ENCODE data around the gene SCN5A.

SCN5A gene

GRCh38 chr3:38588371-38588971 lies 61.0 kb downstream of the SCN5A start:
- DNase-seq (ENCODE audit: low spot score), result no peak
- CTCF ChIA-PET, result no interaction called here
- no peak for TF ChIP-seq CTCF (conservative IDR thresholded peaks at IDR 0.05; ENCODE audit: low read depth)
- no peak overlapping the region for H3K27ac ChIP-seq
- POLR2A ChIA-PET (ENCODE audit: low non-redundant PET), result no interaction called here

- H3K27ac ChIP-seq, result no peak overlapping the region
- no peak for DNase-seq (ENCODE audit: low spot score)
- CTCF ChIA-PET, result no interaction called here
- POLR2A ChIA-PET (ENCODE audit: low non-redundant PET), result no interaction called here
- no peak for TF ChIP-seq CTCF (conservative IDR thresholded peaks at IDR 0.05; ENCODE audit: low read depth)
Measured at GRCh38 chr3:38587548-38588131, 61.8 kb downstream of the SCN5A start.

GRCh38 chr3:38586546-38587520 lies 62.7 kb downstream of the SCN5A start:
- H3K27ac ChIP-seq, result no peak overlapping the region
- POLR2A ChIA-PET (ENCODE audit: low non-redundant PET), result no interaction called here
- no peak for TF ChIP-seq CTCF (conservative IDR thresholded peaks at IDR 0.05; ENCODE audit: low read depth)
- CTCF ChIA-PET, result no interaction called here
- DNase-seq (ENCODE audit: low spot score), result no peak

GRCh38 chr3:38585791-38586420 lies 63.6 kb downstream of the SCN5A start:
- POLR2A ChIA-PET (ENCODE audit: low non-redundant PET), result no interaction called here
- no peak overlapping the region for H3K27ac ChIP-seq
- no peak for TF ChIP-seq CTCF (conservative IDR thresholded peaks at IDR 0.05; ENCODE audit: low read depth)
- no peak for DNase-seq (ENCODE audit: low spot score)
- CTCF ChIA-PET, result no interaction called here

- H3K27ac ChIP-seq, result no peak overlapping the region
- CTCF ChIA-PET, result no interaction called here
Measured at GRCh38 chr3:38583688-38584087, 65.8 kb downstream of the SCN5A start.

More at GRCh38 chr3:38583688-38584087, 65.8 kb downstream of the SCN5A start:
- DNase-seq (ENCODE audit: low spot score), result no peak
- POLR2A ChIA-PET (ENCODE audit: low non-redundant PET), result no interaction called here
- TF ChIP-seq CTCF (conservative IDR thresholded peaks at IDR 0.05; ENCODE audit: low read depth), result no peak

Data from RWPE1 (cell line).